T-helper 2 cell treated with Interferon-gamma antibody and Interleukin-4, amounts not matched to agents 5 μg/mL and 100 μg/mL, for 36 hours (primary cell): ENCODE measurements around the gene PEPD.

ENCODE experiments used
- DNase-seq: peaks from one replicate; pipeline ENCODE4 v3.0.0; 2021; ENCODE audit warnings: low spot score
- H3K27ac Mint-ChIP-seq: one replicate; pipeline ENCODE4 v1.8.0; 2021; ENCODE audit warnings: mild to moderate bottlenecking, mixed read lengths
- H3K27me3 Mint-ChIP-seq: one replicate; pipeline ENCODE4 v1.8.0; 2021; ENCODE audit warnings: low read depth, mixed read lengths
- H3K36me3 Mint-ChIP-seq: one replicate; pipeline ENCODE4 v1.8.0; 2021; ENCODE audit warnings: low read depth, mixed read lengths
- H3K4me1 Mint-ChIP-seq: one replicate; pipeline ENCODE4 v1.8.0; 2021; ENCODE audit warnings: low read depth, mixed read lengths
- H3K4me3 Mint-ChIP-seq: one replicate; pipeline ENCODE4 v1.8.0; 2022; ENCODE audit warnings: mild to moderate bottlenecking, moderate library complexity, mixed read lengths
- H3K9me3 Mint-ChIP-seq: one replicate; pipeline ENCODE4 v1.8.0; 2021; ENCODE audit warnings: mixed read lengths

The PEPD gene

DNA sequence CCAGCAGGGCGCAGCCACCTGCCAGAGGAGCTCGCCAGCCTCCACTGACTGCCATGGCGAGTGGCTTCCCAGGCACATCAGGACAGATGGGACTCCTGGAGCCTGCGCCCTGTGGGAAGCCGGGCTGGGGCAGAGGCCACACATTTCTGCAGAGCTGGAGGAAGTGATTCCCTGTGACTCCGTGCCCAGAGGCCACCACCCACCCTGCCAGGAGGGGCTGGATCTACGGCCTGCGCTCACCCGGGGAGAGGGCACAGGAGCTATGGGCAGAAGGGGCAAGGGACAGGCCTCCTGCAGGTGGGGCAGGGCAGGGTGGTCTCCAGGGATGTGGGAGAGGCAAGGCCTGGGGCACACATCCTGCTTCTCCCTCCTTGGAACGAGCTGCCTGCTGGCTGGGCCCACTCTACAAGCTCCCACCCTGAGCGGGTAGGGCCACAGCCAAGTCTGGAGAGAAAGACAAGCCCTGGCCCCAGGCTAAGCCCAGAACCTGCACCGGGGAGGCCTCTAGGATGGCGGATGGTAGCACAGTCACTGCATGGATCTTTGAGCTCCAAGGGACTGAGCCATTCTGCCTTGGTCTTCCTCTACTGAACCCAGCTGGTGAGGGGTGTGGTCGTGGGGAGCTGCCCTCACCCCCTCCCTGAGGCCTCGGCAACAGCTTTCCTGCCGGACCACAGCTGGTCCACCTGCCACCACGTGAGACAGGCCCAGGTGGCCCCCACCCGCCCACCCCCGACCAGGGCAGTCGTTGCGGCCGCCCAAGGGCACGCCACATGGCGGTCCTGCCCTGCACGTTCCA lies 107.5 kb downstream of the PEPD start:
- Mint-ChIP-seq H3K4me3 (no peak overlapping the region), H3K27ac (no peak overlapping the region), H3K36me3 (no peaks in the 10 kb centered on the region), H3K27me3 (no peaks in the 10 kb centered on the region), H3K4me1 (peaks cover 1% of the 10 kb centered on the region), H3K9me3 (no peaks in the 10 kb centered on the region)
- no peak for DNase-seq

DNA sequence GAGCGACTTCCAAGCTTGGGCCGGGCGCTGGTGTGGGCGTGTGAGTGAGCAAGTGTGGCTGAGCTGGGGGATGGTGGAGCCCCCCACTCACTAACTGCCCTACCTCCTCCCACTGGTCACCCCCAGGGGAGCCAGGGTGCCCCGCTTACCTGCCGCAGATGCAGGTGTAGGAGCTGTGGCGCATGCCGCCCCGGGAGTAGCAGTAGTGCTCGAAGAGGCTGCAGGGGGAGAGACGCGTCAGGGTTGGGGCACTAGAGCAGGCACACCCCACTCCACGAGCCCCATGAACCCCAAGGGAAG lies 108.2 kb downstream of the PEPD start:
- no peak for DNase-seq
- no peaks in the 10 kb centered on the region for H3K9me3 Mint-ChIP-seq
- H3K36me3 Mint-ChIP-seq = no peaks in the 10 kb centered on the region
- no peak overlapping the region for H3K4me3 Mint-ChIP-seq
- H3K27ac Mint-ChIP-seq = no peak overlapping the region
- H3K27me3 Mint-ChIP-seq = no peaks in the 10 kb centered on the region
- peaks cover 1% of the 10 kb centered on the region for H3K4me1 Mint-ChIP-seq

DNA sequence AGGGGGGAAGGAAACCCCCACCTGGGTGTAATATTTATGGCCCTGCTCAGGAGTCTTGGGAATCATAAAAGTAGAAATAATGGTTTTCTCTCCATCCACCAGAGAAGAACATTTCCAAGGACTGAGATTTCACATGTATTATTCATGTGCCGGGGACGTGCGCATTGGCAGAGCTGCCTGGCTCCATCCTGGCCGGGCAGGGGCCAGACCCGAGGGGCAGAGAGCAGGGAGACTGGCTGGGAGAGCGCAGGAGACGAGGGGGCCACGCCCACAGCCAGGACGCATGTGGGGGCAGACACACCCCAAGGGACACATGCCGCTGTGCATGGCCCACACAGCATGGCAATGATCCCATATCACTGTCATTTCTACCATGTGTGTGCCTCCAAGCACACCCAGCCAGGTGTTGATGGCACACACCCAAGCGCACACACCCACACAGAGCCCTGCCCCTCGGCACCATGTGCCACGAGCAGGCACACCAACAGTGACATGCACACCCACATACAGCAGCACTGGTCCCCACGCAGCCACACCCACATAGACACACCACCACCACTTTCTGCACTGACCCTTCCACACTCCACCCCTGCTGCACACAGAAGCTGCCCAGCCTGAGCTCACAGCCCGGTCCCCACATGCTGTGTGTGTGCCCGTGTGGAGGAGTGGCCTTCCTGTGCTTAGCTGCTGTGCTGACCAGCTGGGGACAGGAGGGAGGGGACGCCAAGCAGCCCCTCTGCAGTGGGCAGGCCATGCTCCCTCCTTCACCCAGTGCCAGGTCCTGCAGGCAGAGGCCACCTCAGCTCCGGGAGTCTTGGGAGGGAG lies 108.8 kb downstream of the PEPD start:
- no peaks in the 10 kb centered on the region for H3K9me3 Mint-ChIP-seq
- no peak overlapping the region for H3K27ac Mint-ChIP-seq
- no peaks in the 10 kb centered on the region for H3K27me3 Mint-ChIP-seq
- no peak for DNase-seq
- no peaks in the 10 kb centered on the region for H3K36me3 Mint-ChIP-seq
- H3K4me3 Mint-ChIP-seq = no peak overlapping the region
- H3K4me1 Mint-ChIP-seq = peaks cover 1% of the 10 kb centered on the region

DNA sequence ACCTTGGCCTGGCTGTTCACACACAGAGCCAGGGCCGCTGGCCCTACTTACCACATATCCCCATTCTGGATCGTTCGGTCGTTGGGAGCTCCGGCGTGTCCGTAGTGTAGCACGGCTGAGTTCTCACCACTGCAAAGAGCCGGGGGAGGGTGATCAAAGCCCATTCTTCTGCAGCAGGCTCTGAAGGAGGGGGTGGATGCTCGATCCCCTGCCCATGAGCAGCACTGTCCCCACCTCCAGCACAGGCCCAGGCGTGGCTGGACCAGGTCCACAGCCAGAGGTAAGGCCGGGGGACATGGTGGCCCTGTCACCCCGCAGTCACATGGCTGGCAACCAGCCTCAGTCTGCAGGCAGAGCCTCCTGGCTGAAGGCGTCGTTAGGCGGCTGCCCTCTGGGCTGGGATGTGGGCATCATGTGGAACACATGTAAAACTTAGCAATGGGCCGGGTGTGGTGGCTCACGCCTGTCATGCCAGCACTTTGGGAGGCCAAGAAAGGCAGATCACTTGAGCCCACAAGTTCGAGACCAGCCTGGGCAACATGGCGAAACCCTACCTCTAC lies 109.9 kb downstream of the PEPD start:
- no peak for DNase-seq
- H3K36me3 Mint-ChIP-seq = no peaks in the 10 kb centered on the region
- H3K9me3 Mint-ChIP-seq = no peaks in the 10 kb centered on the region
- H3K4me1 Mint-ChIP-seq = peaks cover 1% of the 10 kb centered on the region
- H3K27ac Mint-ChIP-seq = no peak overlapping the region
- no peak overlapping the region for H3K4me3 Mint-ChIP-seq
- no peaks in the 10 kb centered on the region for H3K27me3 Mint-ChIP-seq

DNA sequence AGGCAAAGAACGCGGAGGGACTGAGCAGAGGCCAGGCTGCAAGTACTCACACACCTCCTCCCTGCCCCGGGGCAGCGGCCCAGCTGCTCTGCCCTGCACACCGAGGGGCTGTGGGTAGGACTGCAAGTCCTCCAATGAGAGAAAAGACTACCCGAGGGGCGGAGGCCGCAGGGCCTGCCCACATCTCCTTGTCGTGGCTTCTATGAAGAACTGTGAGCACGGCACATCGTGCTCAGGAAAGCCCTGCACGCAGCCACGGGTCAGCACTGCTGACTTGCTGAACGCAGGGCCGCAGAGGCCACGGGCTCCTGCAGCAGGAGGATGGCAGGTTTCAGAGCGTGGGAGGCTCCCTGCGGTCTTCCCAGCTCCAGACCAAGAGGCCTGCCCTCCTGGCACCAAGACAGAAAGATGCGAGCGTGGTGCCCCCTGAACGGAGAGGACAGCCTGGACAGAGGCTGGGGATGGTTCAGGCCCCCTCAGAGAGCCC lies 110.6 kb downstream of the PEPD start:
- no peaks in the 10 kb centered on the region for H3K27me3 Mint-ChIP-seq
- no peak overlapping the region for H3K4me3 Mint-ChIP-seq
- no peaks in the 10 kb centered on the region for H3K9me3 Mint-ChIP-seq
- H3K27ac Mint-ChIP-seq = no peak overlapping the region
- no peaks in the 10 kb centered on the region for H3K4me1 Mint-ChIP-seq
- H3K36me3 Mint-ChIP-seq = no peaks in the 10 kb centered on the region
- DNase-seq = no peak

DNA sequence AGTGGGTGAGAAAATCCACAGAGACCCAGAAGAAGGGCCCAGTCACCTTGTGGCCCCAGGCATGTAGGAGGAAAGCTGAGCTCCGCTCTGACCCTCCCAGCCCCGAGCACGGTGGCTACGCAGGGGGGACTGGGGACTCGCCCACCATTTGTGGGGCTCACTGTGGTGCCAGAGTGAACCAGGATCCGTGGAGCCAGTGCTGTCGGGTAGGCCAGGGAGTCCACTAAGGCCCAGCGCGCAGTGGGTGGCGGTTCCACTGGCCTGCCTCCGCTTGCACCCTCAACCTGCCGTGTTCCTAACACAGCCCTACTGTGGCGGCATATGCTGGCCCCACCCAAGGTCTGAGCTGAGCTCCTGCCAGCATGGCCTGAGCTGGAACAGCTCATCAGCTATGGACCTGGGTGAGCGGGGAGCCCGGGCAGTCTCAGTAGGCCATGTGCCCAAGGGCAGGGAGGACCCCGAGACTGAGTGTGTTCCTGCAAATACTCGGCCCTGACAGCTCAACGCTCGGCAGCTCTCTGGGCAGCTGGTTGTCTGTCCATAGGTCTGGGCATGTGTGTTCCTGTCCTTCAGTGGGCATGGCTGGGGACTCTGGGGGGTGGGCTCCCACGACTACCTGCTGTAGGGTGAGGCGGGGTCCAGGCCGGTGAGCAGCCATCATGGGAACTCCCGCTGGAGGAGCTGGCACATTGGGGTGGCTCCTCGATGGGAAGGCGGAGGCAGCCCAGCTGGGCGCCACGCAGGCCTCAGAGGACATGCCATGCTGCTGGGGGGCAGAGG lies 111.5 kb downstream of the PEPD start:
- Mint-ChIP-seq H3K36me3 (no peaks in the 10 kb centered on the region), H3K27ac (no peak overlapping the region), H3K9me3 (no peaks in the 10 kb centered on the region), H3K4me1 (no peaks in the 10 kb centered on the region), H3K4me3 (no peak overlapping the region), H3K27me3 (no peaks in the 10 kb centered on the region)
- DNase-seq = no peak

DNA sequence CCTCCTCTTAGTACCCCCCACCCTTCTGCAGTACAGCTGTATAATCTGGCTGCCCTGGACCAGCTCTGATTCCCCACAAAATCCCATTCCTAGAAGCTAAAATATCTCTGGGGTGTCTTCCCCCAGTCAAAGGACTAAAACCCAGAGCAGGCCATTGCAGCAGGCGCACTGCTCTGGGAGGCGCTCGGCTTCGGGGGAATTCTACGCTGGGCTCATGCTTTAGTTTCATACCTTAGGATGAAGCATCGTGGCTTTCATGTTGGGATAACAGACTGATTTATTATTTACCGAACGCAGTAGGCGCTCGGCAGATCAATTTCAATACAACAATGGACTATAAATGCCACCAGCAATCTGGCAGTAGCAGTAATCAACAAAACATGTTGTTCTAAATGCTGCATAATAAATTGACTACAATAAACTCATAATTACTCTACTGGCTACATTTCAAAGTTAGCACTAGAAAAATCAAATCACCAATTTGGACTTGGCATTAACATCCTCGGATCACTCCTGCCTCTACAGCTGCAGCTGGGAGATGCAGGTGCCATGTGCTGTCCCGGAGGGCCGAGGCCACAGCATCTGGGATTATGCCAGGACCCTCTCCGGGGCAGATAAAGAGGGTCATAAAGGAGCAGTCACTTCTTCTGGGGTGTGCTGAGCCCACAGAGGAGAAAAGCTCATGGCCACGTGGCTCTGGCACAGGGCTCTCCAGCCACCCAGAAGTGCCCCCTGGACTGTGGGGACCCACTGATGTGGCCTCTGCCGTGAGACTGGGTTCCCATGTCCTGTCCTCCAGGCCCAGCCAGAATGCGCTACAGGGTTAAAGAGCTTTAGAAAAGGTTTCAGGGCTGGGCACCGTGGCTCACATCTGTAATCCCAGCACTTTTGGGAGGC lies 112.8 kb downstream of the PEPD start:
- no peak overlapping the region for H3K4me3 Mint-ChIP-seq
- no peak overlapping the region for H3K27ac Mint-ChIP-seq
- no peaks in the 10 kb centered on the region for H3K36me3 Mint-ChIP-seq
- H3K9me3 Mint-ChIP-seq = no peaks in the 10 kb centered on the region
- H3K4me1 Mint-ChIP-seq = no peaks in the 10 kb centered on the region
- DNase-seq = no peak
- H3K27me3 Mint-ChIP-seq = no peaks in the 10 kb centered on the region

DNA sequence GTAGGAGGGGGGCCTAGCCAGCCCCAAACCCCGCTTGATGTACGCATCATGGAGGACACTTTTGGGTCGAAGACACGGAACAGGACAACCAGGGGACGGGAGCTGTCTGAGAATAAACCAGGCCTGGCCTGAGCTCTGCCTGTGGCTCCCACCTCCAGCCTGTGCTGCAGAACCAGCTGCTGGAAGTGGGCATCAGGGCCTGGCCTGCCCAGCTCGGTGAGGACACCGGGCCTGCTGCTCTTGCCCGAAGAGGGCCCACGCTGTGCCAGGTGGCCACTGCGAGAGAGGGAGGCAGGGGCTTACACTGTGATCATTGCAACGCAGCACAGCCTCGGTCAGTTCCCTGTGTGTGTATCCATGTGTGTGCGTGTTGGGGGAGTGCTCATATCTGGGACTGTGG lies 113.5 kb downstream of the PEPD start:
- no peak for DNase-seq
- H3K36me3 Mint-ChIP-seq = no peaks in the 10 kb centered on the region
- no peak overlapping the region for H3K4me3 Mint-ChIP-seq
- no peaks in the 10 kb centered on the region for H3K4me1 Mint-ChIP-seq
- no peaks in the 10 kb centered on the region for H3K9me3 Mint-ChIP-seq
- H3K27ac Mint-ChIP-seq = no peak overlapping the region
- no peaks in the 10 kb centered on the region for H3K27me3 Mint-ChIP-seq

DNA sequence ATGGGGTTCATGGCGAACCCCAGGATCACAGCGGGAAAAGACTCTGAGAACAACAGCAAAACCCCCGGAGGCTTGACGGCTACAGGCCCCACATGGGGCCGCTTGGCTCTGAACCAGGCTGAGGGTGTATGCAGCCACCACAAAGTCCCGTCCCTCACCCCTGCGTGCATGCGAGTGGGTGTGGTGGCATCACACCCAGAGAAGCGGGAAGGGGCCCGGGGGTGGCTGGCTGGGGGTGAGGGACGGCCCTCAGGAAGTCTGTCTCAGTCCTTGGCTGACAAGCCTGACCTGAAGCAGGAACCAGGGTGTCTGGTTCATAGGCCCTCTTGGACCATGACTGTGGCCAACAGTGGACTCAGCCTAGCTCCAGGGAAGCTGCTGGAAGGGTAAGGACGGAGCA lies 113.9 kb downstream of the PEPD start:
- Mint-ChIP-seq H3K27me3 (no peaks in the 10 kb centered on the region), H3K4me1 (no peaks in the 10 kb centered on the region), H3K4me3 (no peak overlapping the region), H3K27ac (no peak overlapping the region), H3K36me3 (no peaks in the 10 kb centered on the region), H3K9me3 (no peaks in the 10 kb centered on the region)
- no peak for DNase-seq

DNA sequence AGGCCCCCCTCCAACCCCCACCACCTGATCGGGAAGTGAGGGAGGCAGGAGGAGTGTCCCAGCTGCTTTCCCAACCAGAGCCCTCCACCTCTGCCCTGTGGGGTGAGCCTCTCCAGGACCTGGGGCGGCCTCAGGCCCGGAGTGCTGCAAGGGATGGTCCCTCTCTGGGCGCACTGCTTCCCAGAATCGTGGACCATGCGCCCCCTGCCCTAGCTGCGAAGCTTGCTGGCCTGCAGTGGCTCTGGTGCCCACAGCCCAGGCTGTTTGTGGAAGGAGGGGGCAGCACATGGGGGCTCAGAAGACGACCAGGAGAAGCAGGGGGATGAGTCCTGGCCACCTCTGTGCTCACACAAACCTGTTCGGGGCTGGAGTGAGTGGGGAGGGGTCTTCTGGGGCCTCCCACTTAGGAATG lies 114.4 kb downstream of the PEPD start:
- H3K4me3 Mint-ChIP-seq = no peak overlapping the region
- no peaks in the 10 kb centered on the region for H3K27me3 Mint-ChIP-seq
- no peak for DNase-seq
- H3K9me3 Mint-ChIP-seq = no peaks in the 10 kb centered on the region
- H3K27ac Mint-ChIP-seq = no peak overlapping the region
- H3K36me3 Mint-ChIP-seq = no peaks in the 10 kb centered on the region
- H3K4me1 Mint-ChIP-seq = no peaks in the 10 kb centered on the region

DNA sequence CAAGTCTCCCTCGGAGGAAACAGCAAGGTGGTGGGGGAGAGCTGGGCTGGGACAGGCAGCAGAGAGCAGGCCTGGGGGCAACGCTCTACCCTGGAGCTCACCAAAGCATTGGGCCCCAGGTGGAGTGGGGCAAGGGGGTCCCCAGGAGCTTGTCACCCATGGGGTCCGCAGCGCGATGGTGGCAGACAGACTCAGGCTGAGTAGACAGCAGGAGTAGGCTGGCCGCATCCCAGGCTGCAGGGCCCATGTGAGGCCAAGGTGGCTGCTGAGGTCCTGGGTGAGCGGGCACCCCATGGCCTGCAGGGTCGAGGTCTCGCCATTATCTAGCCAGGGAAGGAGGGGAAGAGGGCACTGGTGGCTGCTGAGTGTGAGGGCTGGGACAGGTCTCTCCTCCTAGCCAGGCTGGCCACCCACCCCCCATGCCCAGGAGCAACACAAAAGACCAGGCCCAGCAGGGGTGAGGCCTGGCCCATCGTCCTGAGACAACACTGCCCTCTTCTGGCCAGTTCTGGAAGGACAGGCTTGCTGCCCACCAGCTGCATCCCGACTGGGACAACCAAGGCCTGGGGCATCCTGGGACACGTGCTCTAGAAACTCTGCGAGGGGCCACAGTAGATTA lies 115.0 kb downstream of the PEPD start:
- Mint-ChIP-seq H3K27ac (no peak overlapping the region), H3K9me3 (no peaks in the 10 kb centered on the region), H3K4me1 (no peaks in the 10 kb centered on the region), H3K36me3 (no peaks in the 10 kb centered on the region), H3K4me3 (no peak overlapping the region), H3K27me3 (no peaks in the 10 kb centered on the region)
- peak; percentile 54 for DNase-seq

DNA sequence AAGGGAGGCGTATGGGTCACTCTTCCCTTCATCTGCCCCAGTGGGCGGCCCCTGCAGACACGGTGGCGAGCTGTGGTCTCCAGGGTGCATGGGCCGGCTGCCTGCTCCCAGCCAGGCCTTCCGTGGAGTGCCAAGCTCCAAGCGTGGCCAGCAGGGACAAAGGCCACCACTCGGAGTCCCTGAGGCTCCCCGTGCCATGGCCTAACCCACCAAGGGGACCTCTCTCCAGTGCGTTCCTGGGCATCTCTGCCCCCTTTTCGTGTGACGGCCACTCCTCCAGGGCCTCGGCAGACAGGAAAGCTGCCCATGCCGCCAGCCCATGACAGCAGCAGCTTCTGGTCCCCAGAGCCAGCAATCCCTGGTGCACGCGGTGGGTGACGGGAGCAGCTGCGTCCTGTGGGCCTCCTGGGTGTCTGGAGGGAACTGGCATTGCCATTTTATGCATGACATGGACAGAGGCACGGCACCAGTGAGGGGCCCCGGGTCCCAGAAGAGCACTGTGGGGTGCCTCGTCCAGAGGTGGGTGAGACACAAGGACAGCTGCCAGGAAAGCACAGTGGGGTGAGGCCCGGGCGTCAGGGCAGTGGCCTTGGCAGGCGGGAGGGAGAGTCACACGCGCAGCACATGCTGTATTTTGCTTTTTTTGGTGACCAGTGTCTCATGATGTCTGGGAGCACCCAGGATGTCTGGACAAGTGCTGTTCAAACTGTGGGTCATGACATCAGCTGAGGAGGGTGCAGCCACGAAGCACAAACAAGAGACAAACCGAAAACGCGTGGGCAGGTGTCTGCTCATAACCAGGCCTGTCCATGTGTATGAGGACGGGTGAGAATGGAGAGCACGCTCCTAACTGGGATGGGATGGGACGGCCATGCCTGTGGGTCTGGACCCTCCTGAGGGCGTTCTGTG lies 115.8 kb downstream of the PEPD start:
- Mint-ChIP-seq H3K9me3 (no peaks in the 10 kb centered on the region), H3K36me3 (no peaks in the 10 kb centered on the region), H3K4me1 (no peaks in the 10 kb centered on the region), H3K27ac (no peak overlapping the region), H3K4me3 (no peak overlapping the region), H3K27me3 (no peaks in the 10 kb centered on the region)
- no peak for DNase-seq
